CD4-positive, alpha-beta T cell treated with Interleukin-1 beta for 1 hour (primary cell): ENCODE data around the gene RXRA.

ENCODE experiments used
- DNase-seq, 2 donors: peaks; one replicate each; pipeline ENCODE4 v3.0.0-alpha.2; 2020 to 2022

RXRA gene

GRCh38 chr9:134437403-134438194 lies 111.3 kb downstream of the RXRA start:
- no peak for DNase-seq

DNA sequence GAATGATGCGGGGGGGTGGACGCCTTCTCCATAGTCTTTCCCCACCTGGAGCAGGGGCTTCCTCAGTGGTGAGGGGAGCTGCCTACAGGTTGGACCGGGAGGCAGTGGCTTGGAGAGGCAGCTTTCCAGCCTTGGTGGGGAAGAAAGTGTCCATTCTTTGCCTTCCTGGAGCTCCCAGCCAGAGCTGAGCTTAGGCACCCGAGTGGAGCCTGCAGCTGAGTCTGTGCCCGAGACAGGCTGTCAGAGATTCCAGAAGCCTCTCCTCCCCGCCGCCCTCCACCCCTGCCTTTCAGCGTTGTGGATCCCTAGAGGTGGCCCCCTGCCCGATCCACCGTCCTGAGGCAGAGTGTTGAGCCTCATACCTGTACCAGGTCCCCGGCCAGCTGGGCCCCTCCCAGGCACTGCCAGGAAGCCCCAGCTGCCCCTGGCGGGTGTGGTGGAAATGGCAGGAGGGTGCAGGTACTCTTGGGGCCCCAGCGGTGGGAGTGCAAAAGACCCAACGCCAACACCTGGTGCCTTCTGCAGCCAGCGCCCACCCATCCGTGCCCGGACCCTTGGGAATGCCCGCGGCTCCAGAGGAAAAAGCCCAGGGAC lies 112.0 kb downstream of the RXRA start:
- no peak for DNase-seq

DNA sequence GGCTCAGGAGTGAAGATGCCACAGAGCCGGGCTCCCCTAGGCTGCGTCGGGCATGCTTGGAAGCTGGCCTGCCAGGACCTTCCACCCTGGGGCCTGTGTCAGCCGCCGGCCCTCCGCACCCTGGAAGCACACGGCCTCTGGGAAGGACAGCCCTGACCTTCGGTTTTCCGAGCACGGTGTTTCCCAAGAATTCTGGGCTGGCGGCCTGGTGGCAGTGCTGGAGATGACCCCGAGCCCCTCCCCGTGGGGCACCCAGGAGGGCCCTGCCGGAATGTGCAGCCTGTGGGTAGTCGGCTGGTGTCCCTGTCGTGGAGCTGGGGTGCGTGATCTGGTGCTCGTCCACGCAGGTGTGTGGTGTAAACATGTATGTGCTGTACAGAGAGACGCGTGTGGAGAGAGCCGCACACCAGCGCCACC lies 113.1 kb downstream of the RXRA start:
- DNase-seq = no peak

DNA sequence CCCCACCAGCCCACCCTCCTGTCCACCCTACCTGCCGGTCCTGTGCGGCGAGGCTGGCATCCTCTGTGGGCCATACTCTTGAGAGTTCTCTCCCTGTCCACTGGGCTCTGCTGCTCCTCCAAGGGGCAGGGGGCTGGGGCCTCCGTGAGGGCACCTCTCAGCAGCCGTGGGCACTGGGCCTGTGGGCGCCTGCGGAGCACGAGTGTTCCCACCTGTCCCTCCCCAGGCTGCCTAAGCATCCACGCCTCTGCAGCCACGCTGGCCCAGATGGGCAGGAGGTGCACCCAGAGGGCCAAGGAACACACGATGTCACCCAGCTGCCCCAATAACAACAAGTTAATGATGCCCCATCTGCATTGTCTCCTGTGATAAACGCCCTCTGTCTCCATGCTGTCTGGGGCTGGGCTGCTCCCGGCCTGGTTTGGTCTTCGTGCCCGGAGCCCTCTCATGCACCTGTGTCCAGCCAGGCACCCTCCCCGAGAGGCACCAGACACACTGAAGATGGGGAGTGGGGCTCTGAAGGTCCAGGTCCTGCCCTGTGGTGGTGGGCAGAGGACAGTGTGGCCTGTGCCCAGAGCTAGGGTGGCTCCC lies 114.5 kb downstream of the RXRA start:
- DNase-seq = no peak

DNA sequence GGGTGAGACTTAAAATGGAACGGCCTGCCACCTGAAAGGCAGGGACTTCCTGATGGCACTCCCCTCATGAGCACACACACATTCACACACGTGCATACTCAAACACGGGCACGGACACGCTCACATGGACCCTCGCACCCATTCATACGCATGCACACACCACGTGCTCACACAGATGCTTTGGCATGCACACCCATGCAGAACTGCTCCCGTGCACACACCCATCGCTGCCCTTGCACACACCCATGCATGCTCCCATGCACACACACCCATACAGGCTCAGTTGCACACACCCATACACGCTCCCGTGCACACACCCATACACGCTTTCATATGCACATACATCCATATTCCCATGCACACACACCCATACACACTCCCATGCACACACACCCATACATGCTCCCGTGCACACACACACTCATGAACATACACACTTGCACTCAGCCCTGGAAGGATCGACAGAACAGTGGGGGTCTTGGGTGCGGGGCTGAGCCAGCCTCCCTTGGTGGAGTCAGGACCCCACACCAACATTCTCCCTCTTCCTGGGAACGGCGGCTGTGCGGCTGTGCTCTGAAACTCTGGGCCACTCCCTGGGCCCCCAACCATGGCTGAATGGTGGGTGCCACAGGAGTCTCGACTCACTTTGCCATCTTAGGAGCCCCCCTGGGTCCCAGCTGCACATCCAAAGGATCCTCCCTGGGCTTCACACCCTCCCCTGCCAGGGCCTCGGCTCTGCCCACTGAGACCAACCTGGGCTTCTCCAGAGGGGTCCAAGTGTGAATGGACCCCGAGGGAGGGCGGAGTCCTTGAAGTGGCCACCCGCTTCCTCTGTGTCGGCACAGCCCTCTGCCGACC lies 115.2 kb downstream of the RXRA start:
- DNase-seq = no peak

GRCh38 chr9:134442085-134442474 lies 115.8 kb downstream of the RXRA start:
- no peak for DNase-seq

- DNase-seq = no peak
Measured at GRCh38 chr9:134442486-134443173, 116.4 kb downstream of the RXRA start.

DNA sequence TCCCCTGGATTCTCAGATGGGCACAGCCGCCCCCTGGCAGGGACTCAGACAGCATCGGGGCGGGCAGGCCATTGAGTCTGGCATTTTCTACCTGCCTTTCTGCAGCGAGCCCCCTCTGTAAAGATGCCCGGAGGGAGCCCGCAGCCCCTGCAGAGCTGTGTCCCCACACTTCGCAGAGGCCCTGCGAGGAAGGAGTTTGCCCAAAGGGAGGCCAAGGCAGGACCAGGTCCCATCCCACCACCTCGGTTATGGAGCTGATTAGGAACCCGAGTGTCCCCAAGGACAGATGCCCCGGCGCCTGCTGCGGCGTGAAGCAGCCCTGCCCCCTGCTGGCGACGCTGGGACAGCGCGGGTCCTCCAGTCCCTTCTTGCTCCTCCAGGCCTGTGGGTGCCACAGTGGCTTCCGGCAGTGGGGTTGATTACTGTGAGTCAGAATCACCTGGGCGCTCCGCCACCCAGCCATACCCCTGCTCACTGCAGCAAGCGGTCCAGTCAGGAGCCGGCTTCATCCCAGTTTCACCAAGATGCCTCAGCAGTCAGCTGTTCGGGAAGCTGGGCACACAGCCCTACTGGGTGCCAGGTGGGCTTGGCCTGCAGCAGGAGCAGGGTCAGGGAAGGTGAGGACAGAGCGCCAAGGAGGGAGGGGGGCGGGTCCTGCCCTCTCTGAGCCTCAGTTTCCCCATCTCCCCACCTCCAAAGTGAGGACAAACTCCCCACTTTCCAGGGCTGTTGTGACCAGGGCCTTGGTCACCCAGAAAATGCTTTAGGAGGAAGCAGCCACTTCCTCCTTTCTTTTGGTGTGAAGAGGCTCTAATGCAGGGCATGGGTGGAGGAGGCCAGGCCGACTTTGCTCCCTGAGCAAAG lies 117.2 kb downstream of the RXRA start:
- peak; percentile 88 to 90 for DNase-seq

GRCh38 chr9:134444038-134444315 lies 117.7 kb downstream of the RXRA start:
- DNase-seq = no peak

- DNase-seq = no peak
Measured at GRCh38 chr9:134445000-134445399, 118.7 kb downstream of the RXRA start.

DNA sequence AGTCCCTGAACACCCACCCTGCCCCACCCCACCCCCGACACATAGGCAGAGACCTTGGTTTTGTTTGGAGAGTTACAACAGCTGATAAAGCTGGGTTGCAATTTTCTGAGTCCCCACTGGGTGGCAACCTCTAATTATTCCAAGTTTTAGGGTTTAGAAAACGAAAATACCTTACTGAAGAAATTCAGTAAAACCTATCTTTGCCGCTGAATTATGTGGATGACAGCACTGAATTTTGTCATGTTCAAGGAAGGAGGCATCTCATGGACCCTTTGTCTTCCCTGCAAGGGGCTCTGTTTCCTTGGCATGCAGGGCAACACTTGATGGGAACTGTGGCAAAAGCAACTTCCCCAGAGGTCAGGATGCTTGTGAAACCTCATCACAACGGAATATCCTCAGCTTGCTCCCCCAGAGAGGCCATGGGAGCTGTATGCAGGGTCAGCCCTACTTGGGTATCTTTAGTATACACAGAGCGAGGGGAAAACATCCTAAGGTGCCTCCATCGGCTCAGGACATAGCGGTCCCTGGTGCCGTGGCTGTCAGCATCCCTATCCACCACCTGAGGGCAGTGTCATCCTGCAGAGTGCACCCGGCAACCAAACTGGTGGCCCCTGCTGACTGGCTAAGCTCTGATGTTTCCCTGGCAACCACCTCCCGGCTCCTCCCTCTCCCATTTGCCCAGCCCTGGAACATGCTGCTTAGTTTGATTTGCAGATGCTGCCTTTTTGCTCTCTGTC lies 123.1 kb downstream of the RXRA start:
- peak; percentile 88 to 90 for DNase-seq

GRCh38 chr9:134451700-134452458 lies 125.6 kb downstream of the RXRA start:
- DNase-seq = no peak

GRCh38 chr9:134452728-134453127 lies 126.5 kb downstream of the RXRA start:
- no peak for DNase-seq

- no peak for DNase-seq
Measured at GRCh38 chr9:134453776-134454475, 127.7 kb downstream of the RXRA start.

GRCh38 chr9:134454476-134454857 lies 128.2 kb downstream of the RXRA start:
- no peak for DNase-seq

GRCh38 chr9:134455021-134455471 lies 128.8 kb downstream of the RXRA start:
- no peak for DNase-seq

DNA sequence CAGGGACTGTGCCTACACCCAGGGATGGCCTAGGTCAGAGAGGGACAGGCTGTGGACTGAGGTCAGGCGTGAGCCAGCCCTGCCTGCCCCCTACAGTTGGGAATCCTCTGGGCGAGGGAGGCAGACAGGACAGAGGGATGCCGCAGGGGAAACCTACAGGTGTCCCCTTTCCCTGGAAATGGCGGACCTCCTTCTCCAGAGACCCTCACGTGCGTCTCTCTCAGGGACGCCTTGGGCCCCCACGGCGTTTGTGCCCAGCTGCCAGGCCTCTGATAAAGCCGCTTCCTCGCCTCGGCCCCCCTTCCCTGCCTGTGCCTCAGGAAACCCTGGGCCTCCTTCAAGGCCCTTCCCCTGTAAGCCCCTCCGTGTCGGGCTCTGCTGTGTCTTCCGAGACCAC lies 129.3 kb downstream of the RXRA start:
- DNase-seq = no peak

DNA sequence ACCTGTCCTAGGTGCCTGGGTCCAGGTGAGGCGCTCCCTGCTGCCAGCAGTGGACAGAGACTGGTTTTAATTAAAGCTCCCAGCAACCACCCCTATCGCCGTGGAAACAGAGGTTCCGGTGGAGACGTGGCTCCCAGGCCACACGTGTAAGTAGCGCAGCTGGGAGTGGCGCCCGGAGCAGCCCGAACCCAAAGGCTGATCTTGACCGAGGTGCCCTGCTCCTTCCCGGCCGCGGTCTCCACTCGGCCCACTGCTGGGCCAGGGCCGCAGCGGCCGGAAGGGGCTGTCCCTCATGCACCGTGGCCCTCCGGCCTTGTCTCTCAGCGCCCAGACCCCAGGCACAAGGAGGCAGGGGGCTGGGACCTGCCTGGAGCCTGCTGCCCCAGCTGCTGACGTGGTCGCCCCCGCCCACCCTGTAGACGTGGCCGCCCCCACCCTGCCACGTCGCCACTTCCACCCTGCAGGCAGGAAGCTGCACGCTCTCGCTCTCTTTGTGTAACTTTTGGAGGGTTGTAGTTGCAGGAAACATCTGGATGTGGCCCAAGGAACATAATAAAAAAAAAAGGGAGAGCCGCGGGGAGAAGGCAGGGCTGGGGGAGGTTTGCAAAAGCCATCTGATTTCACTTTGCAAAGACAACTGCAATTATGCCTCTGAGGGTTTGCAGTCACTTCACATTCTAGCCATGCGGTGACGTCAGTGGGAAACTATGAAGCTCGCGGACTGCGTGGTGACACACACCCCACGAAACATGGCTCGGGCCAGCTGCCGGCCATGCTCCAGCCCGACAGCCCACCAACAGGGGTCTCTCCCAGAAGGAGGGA lies 129.9 kb downstream of the RXRA start:
- DNase-seq = peak; percentile 82 to 88
